Measurements from ENCODE around the gene HOMER3.
"Not testable (repeated sequence)": the region's sequence is repeated elsewhere in the genome, so short reads cannot be mapped to it uniquely, and the experiment has no call there.

The HOMER3 gene

GRCh38 chr19:18922228-18922985, 18.6 kb downstream of the HOMER3 start:
- no peak overlapping the region for H3K4me3 ChIP-seq (ENCODE audit: low read depth, low read length)
- H3K27me3 ChIP-seq (ENCODE audit: control insufficient read depth, insufficient read depth, low read length) = no peaks in the 10 kb centered on the region
- H3K36me3 ChIP-seq (ENCODE audit: control insufficient read depth, insufficient read depth, low read length) = peaks cover 49% of the 10 kb centered on the region
- H3K27ac ChIP-seq (ENCODE audit: low read depth, low read length) = no peak overlapping the region
- H3K9me3 ChIP-seq (ENCODE audit: control insufficient read depth, insufficient read depth, low read depth, low read length) = no peaks in the 10 kb centered on the region
- no peak overlapping the region for H3K9ac ChIP-seq (ENCODE audit: low read length)
- no peaks in the 10 kb centered on the region for H3K4me1 ChIP-seq (ENCODE audit: control insufficient read depth, insufficient read depth, low read length)

GRCh38 chr19:18921593-18921992, 19.4 kb downstream of the HOMER3 start:
- Histone ChIP-seq H3K27ac (ENCODE audit: low read depth, low read length) (no peak overlapping the region), H3K9ac (ENCODE audit: low read length) (no peak overlapping the region), H3K27me3 (ENCODE audit: control insufficient read depth, insufficient read depth, low read length) (no peaks in the 10 kb centered on the region), H3K9me3 (ENCODE audit: control insufficient read depth, insufficient read depth, low read depth, low read length) (no peaks in the 10 kb centered on the region), H3K4me1 (ENCODE audit: control insufficient read depth, insufficient read depth, low read length) (no peaks in the 10 kb centered on the region), H3K4me3 (ENCODE audit: low read depth, low read length) (no peak overlapping the region), H3K36me3 (ENCODE audit: control insufficient read depth, insufficient read depth, low read length) (peaks cover 47% of the 10 kb centered on the region)

GRCh38 chr19:18920400-18920799, 20.6 kb downstream of the HOMER3 start:
- H3K27ac ChIP-seq (ENCODE audit: low read depth, low read length) = no peak overlapping the region

GRCh38 chr19:18919900-18920214, 21.2 kb downstream of the HOMER3 start:
- Histone ChIP-seq H3K27me3 (ENCODE audit: control insufficient read depth, insufficient read depth, low read length) (no peaks in the 10 kb centered on the region), H3K36me3 (ENCODE audit: control insufficient read depth, insufficient read depth, low read length) (peaks cover 41% of the 10 kb centered on the region), H3K4me1 (ENCODE audit: control insufficient read depth, insufficient read depth, low read length) (no peaks in the 10 kb centered on the region), H3K4me3 (ENCODE audit: low read depth, low read length) (peak overlapping the region; percentile 93), H3K9me3 (ENCODE audit: control insufficient read depth, insufficient read depth, low read depth, low read length) (no peaks in the 10 kb centered on the region), H3K27ac (ENCODE audit: low read depth, low read length) (no peak overlapping the region), H3K9ac (ENCODE audit: low read length) (peak overlapping the region; percentile 90)

More at GRCh38 chr19:18920400-18920799, 20.6 kb downstream of the HOMER3 start:
- Histone ChIP-seq H3K9ac (ENCODE audit: low read length) (peak overlapping the region; percentile 90), H3K4me3 (ENCODE audit: low read depth, low read length) (peak overlapping the region; percentile 93), H3K27me3 (ENCODE audit: control insufficient read depth, insufficient read depth, low read length) (no peaks in the 10 kb centered on the region), H3K4me1 (ENCODE audit: control insufficient read depth, insufficient read depth, low read length) (no peaks in the 10 kb centered on the region), H3K9me3 (ENCODE audit: control insufficient read depth, insufficient read depth, low read depth, low read length) (no peaks in the 10 kb centered on the region), H3K36me3 (ENCODE audit: control insufficient read depth, insufficient read depth, low read length) (peaks cover 40% of the 10 kb centered on the region)

DNA sequence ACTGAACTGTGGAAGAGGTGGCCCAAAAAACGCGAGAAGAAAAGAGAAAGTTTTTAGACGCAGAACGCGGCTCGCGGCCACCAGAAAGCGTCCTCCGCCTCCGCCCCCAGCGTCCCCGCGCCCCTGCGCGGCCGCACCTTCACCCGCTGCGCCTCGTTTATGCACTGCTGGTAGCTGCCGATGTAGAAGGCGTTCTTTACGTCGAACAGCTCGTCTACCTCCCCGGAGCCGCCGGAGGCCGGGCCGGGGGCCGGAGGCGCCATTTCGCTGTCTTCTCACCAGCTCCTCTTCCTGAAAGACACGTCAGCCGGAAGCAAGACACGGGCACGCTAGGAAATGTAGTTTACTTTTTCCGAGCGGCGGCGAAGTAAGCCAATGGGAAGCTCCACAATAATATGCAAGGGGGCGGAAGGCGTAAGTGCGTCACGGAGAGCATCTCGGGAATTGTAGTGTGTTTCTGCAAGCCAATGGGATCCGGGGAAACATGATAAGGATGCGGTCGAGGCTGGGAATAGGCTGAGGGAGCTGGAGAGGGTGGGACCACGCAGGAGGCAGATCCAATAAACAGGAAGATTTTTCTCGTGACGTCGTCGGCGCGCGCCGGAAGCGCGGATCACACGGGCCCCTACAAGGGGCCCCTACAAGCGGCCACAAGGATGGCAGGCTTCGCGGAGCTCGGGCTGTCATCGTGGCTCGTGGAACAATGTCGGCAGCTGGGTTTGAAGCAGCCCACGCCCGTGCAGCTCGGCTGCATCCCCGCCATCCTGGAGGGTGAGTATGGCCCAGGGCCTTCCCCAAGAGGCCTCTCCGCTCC, 21.7 kb downstream of the HOMER3 start, which contains the start of the genes COPE and DDX49:
Gene COPE, minus strand, starts transcription at position 302 of the 814 bp plus-strand sequence. Its CDS starts 39 bp downstream, at position 263.
Gene DDX49, plus strand, starts transcription at position 630 of the 814 bp plus-strand sequence. Its CDS starts 27 bp downstream, at position 657.
- H3K27me3 ChIP-seq (ENCODE audit: control insufficient read depth, insufficient read depth, low read length) = no peaks in the 10 kb centered on the region
- H3K4me1 ChIP-seq (ENCODE audit: control insufficient read depth, insufficient read depth, low read length) = no peaks in the 10 kb centered on the region
- no peaks in the 10 kb centered on the region for H3K9me3 ChIP-seq (ENCODE audit: control insufficient read depth, insufficient read depth, low read depth, low read length)
- H3K27ac ChIP-seq (ENCODE audit: low read depth, low read length) = peak within 1 kb of the TSS; percentile 79
- H3K9ac ChIP-seq (ENCODE audit: low read length) = peak within 1 kb of the TSS; percentile 91
- peak within 1 kb of the TSS; percentile 93 for H3K4me3 ChIP-seq (ENCODE audit: low read depth, low read length)
- H3K36me3 ChIP-seq (ENCODE audit: control insufficient read depth, insufficient read depth, low read length) = peaks cover 35% of the 10 kb centered on the region

DNA sequence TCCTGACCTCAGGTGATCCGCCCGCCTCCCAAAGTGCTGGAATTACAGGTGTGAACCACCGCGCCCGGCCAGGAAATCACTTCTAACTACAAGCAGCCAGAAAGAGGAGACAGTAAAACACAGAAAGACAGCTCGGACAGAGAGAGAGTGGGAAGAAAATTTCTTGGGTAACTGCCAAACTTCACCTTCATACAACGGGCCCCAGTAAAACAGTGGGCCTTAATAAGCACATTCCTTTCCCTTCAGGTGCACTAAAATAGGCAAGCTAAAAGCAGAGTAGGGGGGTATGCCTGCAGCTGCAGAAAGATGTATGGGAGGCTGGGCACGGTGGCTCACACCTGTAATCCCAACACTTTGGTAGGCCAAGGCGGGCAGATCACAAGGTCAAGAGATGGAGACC, 23.4 kb downstream of the HOMER3 start:
- not testable (repeated sequence) for H3K9ac ChIP-seq (ENCODE audit: low read length); H3K4me1 ChIP-seq (ENCODE audit: control insufficient read depth, insufficient read depth, low read length); H3K4me3 ChIP-seq (ENCODE audit: low read depth, low read length); H3K9me3 ChIP-seq (ENCODE audit: control insufficient read depth, insufficient read depth, low read depth, low read length); H3K27me3 ChIP-seq (ENCODE audit: control insufficient read depth, insufficient read depth, low read length); H3K27ac ChIP-seq (ENCODE audit: low read depth, low read length)
- H3K36me3 ChIP-seq (ENCODE audit: control insufficient read depth, insufficient read depth, low read length) = peaks cover 33% of the 10 kb centered on the region

DNA sequence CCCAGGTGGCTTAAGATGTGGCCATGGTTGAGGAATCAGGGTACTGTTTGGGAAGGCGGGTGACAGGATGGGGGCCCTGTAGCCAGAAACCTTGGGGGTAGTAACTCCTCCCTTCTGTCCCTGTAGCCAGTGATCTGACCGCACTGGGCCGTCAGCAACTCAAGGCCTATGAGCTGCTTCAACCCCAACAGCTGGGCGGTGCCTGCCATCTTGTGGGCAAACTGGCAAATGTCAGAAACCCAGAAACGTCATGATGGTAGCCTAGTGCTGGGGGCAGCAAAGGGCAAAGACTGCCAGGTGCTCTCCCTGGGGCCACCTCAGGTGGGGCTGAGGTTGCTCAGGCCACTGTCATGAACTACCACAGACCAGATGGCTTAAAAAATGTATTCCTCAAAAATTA, 25.4 kb downstream of the HOMER3 start:
- Histone ChIP-seq H3K9me3 (ENCODE audit: control insufficient read depth, insufficient read depth, low read depth, low read length) (no peaks in the 10 kb centered on the region), H3K36me3 (ENCODE audit: control insufficient read depth, insufficient read depth, low read length) (peaks cover 31% of the 10 kb centered on the region), H3K4me3 (ENCODE audit: low read depth, low read length) (no peak overlapping the region), H3K27me3 (ENCODE audit: control insufficient read depth, insufficient read depth, low read length) (no peaks in the 10 kb centered on the region), H3K4me1 (ENCODE audit: control insufficient read depth, insufficient read depth, low read length) (no peaks in the 10 kb centered on the region), H3K27ac (ENCODE audit: low read depth, low read length) (no peak overlapping the region), H3K9ac (ENCODE audit: low read length) (no peak overlapping the region)

GRCh38 chr19:18913466-18913865, 27.6 kb downstream of the HOMER3 start:
- H3K27ac ChIP-seq (ENCODE audit: low read depth, low read length) = no peak overlapping the region
- H3K27me3 ChIP-seq (ENCODE audit: control insufficient read depth, insufficient read depth, low read length) = no peaks in the 10 kb centered on the region
- no peak overlapping the region for H3K4me3 ChIP-seq (ENCODE audit: low read depth, low read length)
- peaks cover 46% of the 10 kb centered on the region for H3K36me3 ChIP-seq (ENCODE audit: control insufficient read depth, insufficient read depth, low read length)
- no peaks in the 10 kb centered on the region for H3K9me3 ChIP-seq (ENCODE audit: control insufficient read depth, insufficient read depth, low read depth, low read length)
- H3K4me1 ChIP-seq (ENCODE audit: control insufficient read depth, insufficient read depth, low read length) = no peaks in the 10 kb centered on the region
- H3K9ac ChIP-seq (ENCODE audit: low read length) = no peak overlapping the region

DNA sequence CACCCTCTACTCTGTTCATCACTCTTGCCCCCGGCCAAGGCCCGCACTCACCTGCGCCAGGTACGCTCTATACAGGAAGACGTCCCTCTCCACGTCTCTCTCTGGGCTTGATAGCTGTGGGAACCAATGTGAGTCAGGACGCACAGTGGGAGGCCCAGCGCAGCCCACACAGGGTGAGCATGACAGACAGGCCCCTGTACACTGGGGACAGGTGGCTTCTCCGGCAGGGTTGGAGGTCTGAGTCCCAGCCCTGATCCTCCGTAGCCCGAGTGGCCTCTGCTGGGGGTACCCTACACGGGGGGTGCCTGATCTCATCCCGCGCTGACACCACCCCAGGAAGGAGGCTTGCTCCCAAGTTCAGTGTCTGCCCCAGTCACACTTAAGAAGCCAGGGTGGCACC, 28.1 kb downstream of the HOMER3 start:
- H3K36me3 ChIP-seq (ENCODE audit: control insufficient read depth, insufficient read depth, low read length) = peaks cover 49% of the 10 kb centered on the region
- H3K4me3 ChIP-seq (ENCODE audit: low read depth, low read length) = no peak overlapping the region
- H3K27ac ChIP-seq (ENCODE audit: low read depth, low read length) = no peak overlapping the region
- H3K9ac ChIP-seq (ENCODE audit: low read length) = no peak overlapping the region
- no peaks in the 10 kb centered on the region for H3K27me3 ChIP-seq (ENCODE audit: control insufficient read depth, insufficient read depth, low read length)
- H3K4me1 ChIP-seq (ENCODE audit: control insufficient read depth, insufficient read depth, low read length) = no peaks in the 10 kb centered on the region
- H3K9me3 ChIP-seq (ENCODE audit: control insufficient read depth, insufficient read depth, low read depth, low read length) = no peaks in the 10 kb centered on the region

DNA sequence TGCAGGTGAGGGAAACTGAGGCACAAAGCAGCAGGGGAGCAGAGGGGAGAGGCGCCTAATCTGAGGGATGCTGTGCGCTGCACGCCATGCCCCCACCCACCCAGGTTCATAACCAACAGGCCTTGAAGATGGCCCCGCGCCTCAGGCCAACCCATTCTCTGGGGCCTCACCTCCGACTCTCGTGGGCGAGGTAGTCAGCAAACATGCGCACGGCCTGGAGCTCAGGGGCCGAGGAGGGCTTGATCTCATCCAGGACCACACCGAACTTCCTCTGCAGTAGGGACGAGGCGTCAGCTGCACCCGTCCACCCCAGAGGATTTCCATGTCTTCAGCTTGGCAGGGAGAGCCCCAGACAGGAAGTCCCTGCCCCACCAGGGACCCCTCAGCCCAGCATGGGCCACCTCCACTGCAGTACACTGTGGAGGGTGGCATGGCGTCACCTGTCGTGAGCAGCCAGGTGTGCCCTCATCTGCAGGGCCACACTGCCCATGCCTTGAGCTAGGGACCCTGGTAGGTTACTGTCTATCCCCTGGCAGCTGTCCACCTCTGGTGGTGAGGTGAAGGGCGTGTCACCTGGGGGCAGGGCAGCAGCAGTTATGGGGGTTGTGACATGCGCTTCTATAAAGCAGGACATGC, 30.1 kb downstream of the HOMER3 start:
- no peak overlapping the region for H3K9ac ChIP-seq (ENCODE audit: low read length)
- no peaks in the 10 kb centered on the region for H3K9me3 ChIP-seq (ENCODE audit: control insufficient read depth, insufficient read depth, low read depth, low read length)
- H3K36me3 ChIP-seq (ENCODE audit: control insufficient read depth, insufficient read depth, low read length) = peaks cover 69% of the 10 kb centered on the region
- no peak overlapping the region for H3K27ac ChIP-seq (ENCODE audit: low read depth, low read length)
- H3K4me1 ChIP-seq (ENCODE audit: control insufficient read depth, insufficient read depth, low read length) = no peaks in the 10 kb centered on the region
- no peak overlapping the region for H3K4me3 ChIP-seq (ENCODE audit: low read depth, low read length)
- no peaks in the 10 kb centered on the region for H3K27me3 ChIP-seq (ENCODE audit: control insufficient read depth, insufficient read depth, low read length)

GRCh38 chr19:18910010-18910409, 31.0 kb downstream of the HOMER3 start:
- H3K27me3 ChIP-seq (ENCODE audit: control insufficient read depth, insufficient read depth, low read length) = no peaks in the 10 kb centered on the region
- peaks cover 73% of the 10 kb centered on the region for H3K36me3 ChIP-seq (ENCODE audit: control insufficient read depth, insufficient read depth, low read length)
- no peak overlapping the region for H3K9ac ChIP-seq (ENCODE audit: low read length)
- no peaks in the 10 kb centered on the region for H3K4me1 ChIP-seq (ENCODE audit: control insufficient read depth, insufficient read depth, low read length)
- H3K9me3 ChIP-seq (ENCODE audit: control insufficient read depth, insufficient read depth, low read depth, low read length) = no peaks in the 10 kb centered on the region
- no peak overlapping the region for H3K4me3 ChIP-seq (ENCODE audit: low read depth, low read length)
- H3K27ac ChIP-seq (ENCODE audit: low read depth, low read length) = no peak overlapping the region

Measured in HUES6 (cell line).